GM13976 (cell line): ENCODE results near the gene ELOVL5.
"Not testable (repeated sequence)": the region's sequence is repeated elsewhere in the genome, so short reads cannot be mapped to it uniquely, and the experiment has no call there.

Source experiments
- DNase-seq: peaks from one replicate; pipeline ENCODE4 v3.0.0; 2012; ENCODE audit warnings: low spot score
- CTCF ChIP-seq: IDR thresholded peaks from 2 replicates; pipeline ENCODE4 v1.5.1; 2012; ENCODE audit warnings: borderline replicate concordance, mild to moderate bottlenecking; ENCODE audit not compliant: insufficient read depth; ENCODE audit errors: extremely low read depth, missing control alignments, control extremely low read depth
- in situ Hi-C: fragments of 300-500 bp; cut with MboI; formaldehyde crosslinking; loops from one replicate; pipeline ENCODE4 v1.12.0; 2022; ENCODE audit warnings: low sequenced_read_pairs, mixed read lengths, inconsistent platforms; ENCODE audit not compliant: unreplicated experiment

ELOVL5 gene

GRCh38 chr6:53309901-53310300 lies 38.8 kb downstream of the ELOVL5 start:
- no peak for DNase-seq
- TF ChIP-seq CTCF = no peak
- in situ Hi-C loops = no loop called here

GRCh38 chr6:53309059-53309900 lies 39.5 kb downstream of the ELOVL5 start:
- no peak for TF ChIP-seq CTCF
- in situ Hi-C loops = no loop called here
- DNase-seq = no peak

- in situ Hi-C loops = no loop called here
- peak; percentile 45 for DNase-seq
Observed at GRCh38 chr6:53306819-53307347, 41.9 kb downstream of the ELOVL5 start.

GRCh38 chr6:53306217-53306616 lies 42.5 kb downstream of the ELOVL5 start:
- in situ Hi-C loops, DNase-seq: not testable (repeated sequence)

More at GRCh38 chr6:53306819-53307347, 41.9 kb downstream of the ELOVL5 start:
- TF ChIP-seq CTCF = no peak

- in situ Hi-C loops, DNase-seq: not testable (repeated sequence)
Observed at GRCh38 chr6:53305506-53306005, 43.2 kb downstream of the ELOVL5 start.

- in situ Hi-C loops, DNase-seq: not testable (repeated sequence)
Observed at GRCh38 chr6:53304953-53305352, 43.8 kb downstream of the ELOVL5 start.

- TF ChIP-seq CTCF = no peak
- no peak for DNase-seq
- in situ Hi-C loops = no loop called here
Observed at GRCh38 chr6:53302678-53303360, 45.9 kb downstream of the ELOVL5 start.
